Loucy (cell line): ENCODE results near the gene PEX5L.
"Not testable (repeated sequence)": the region's sequence is repeated elsewhere in the genome, so short reads cannot be mapped to it uniquely, and the experiment has no call there.

ENCODE experiments used
- H2AFZ ChIP-seq: fragments of 200-600 bp; sonication (generic); 2 replicates; pipeline ENCODE4 v1.6.0; 2016; ENCODE audit warnings: antibody characterized with exemption, mild to moderate bottlenecking, low read length, moderate library complexity
- H3F3A ChIP-seq: fragments of 200-600 bp; 2 replicates; pipeline ENCODE4 v1.6.0; 2016; ENCODE audit warnings: antibody characterized with exemption, low read depth, mild to moderate bottlenecking
- H3K27me3 ChIP-seq: fragments of 200-600 bp; sonication (generic); 2 replicates; pipeline ENCODE4 v1.6.1; 2014; ENCODE audit warnings: low read length, mild to moderate bottlenecking; ENCODE audit not compliant: insufficient read depth, poor library complexity, severe bottlenecking
- H3K36me3 ChIP-seq: fragments of 200-600 bp; sonication (generic); 2 replicates; pipeline ENCODE4 v1.6.1; 2016; ENCODE audit warnings: low read length; ENCODE audit not compliant: insufficient read depth
- H3K4me1 ChIP-seq: fragments of 200-600 bp; sonication (generic); 2 replicates; pipeline ENCODE4 v1.5.1; 2014; ENCODE audit warnings: low read length, mild to moderate bottlenecking; ENCODE audit not compliant: insufficient read depth, poor library complexity, severe bottlenecking
- H3K4me2 ChIP-seq: fragments of 200-600 bp; sonication (generic); 2 replicates; pipeline ENCODE4 v1.6.0; 2014; ENCODE audit warnings: antibody characterized with exemption, low read length, low read depth, mild to moderate bottlenecking; ENCODE audit not compliant: poor library complexity, severe bottlenecking
- H3K4me3 ChIP-seq: fragments of 200-600 bp; sonication (generic); 2 replicates; pipeline ENCODE4 v1.5.1; 2014; ENCODE audit warnings: low read length, mild to moderate bottlenecking, mixed read lengths; ENCODE audit not compliant: poor library complexity, severe bottlenecking
- H3K79me2 ChIP-seq: fragments of 200-600 bp; sonication (generic); 2 replicates; pipeline ENCODE4 v1.6.1; 2014; ENCODE audit warnings: low read length; ENCODE audit not compliant: insufficient read depth
- H3K9ac ChIP-seq: fragments of 200-600 bp; sonication (generic); 2 replicates; pipeline ENCODE4 v1.6.0; 2014; ENCODE audit warnings: mild to moderate bottlenecking, low read depth, low read length, moderate library complexity; ENCODE audit not compliant: poor library complexity, severe bottlenecking
- H3K9me2 ChIP-seq: fragments of 200-600 bp; sonication (generic); replicated peaks from 2 replicates; pipeline ENCODE4 v1.6.1; 2016; ENCODE audit warnings: low read depth, low read length, mixed read lengths
- H3K9me3 ChIP-seq: fragments of 200-600 bp; sonication (generic); 2 replicates; pipeline ENCODE4 v1.6.1; 2014; ENCODE audit warnings: mild to moderate bottlenecking, antibody characterized with exemption, low read length, low read depth; ENCODE audit not compliant: insufficient read depth
- H4K20me1 ChIP-seq: fragments of 200-600 bp; sonication (generic); 2 replicates; pipeline ENCODE4 v1.6.0; 2014; ENCODE audit warnings: antibody characterized with exemption, low read length, mild to moderate bottlenecking; ENCODE audit not compliant: insufficient read depth, poor library complexity, severe bottlenecking
- CTCF ChIP-seq: fragments of 200-600 bp; sonication (generic); conservative IDR thresholded peaks from 2 replicates; pipeline ENCODE4 v1.5.1; 2014; ENCODE audit warnings: mild to moderate bottlenecking, antibody characterized with exemption, low read length
- EZH2phosphoT487 ChIP-seq: fragments of 200-600 bp; IDR thresholded peaks from 2 replicates; pipeline ENCODE4 v1.6.1; 2018; ENCODE audit warnings: antibody characterized with exemption, mild to moderate bottlenecking, moderate library complexity, borderline replicate concordance

PEX5L gene

DNA sequence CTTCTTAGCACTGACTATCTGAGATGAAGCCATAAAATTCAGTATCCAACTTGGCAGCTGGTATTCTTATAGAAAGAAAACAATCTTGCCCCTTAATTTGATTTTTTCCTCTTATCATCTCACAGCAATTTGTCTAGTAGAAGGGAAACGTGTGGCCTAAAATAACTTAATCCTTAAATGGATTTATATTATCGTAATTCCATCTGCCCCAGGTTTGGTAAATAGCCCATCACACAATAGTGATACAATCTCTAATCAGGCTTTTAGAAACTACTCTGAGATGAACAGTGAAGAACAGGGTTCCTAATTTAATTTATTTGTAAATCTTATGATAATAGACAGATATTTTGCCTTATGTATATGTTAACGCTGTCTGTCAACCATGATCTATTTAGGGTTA lies 24.8 kb downstream of the PEX5L start:
- no peak overlapping the region for H3K4me3 ChIP-seq
- no peak for TF ChIP-seq CTCF
- TF ChIP-seq EZH2phosphoT487: no peak
- no peaks in the 10 kb centered on the region for H3K4me1 ChIP-seq
- no peaks in the 10 kb centered on the region for H3K9me2 ChIP-seq
- H3K79me2 ChIP-seq: no peaks in the 10 kb centered on the region
- no peaks in the 10 kb centered on the region for H3K27me3 ChIP-seq
- no peak overlapping the region for H3K9ac ChIP-seq
- no peaks in the 10 kb centered on the region for H4K20me1 ChIP-seq
- H3K36me3 ChIP-seq: no peaks in the 10 kb centered on the region
- no peaks in the 10 kb centered on the region for H3F3A ChIP-seq
- H3K9me3 ChIP-seq: peaks cover 15% of the 10 kb centered on the region; the same call in 1 of the 2 replicates
- H3K4me2 ChIP-seq: no peak overlapping the region
- no peak overlapping the region for H2AFZ ChIP-seq

- H2AFZ ChIP-seq, H3K27me3 ChIP-seq, H3K9me2 ChIP-seq, H3K9ac ChIP-seq, H3K79me2 ChIP-seq, H3F3A ChIP-seq, H3K4me1 ChIP-seq, H3K4me2 ChIP-seq, H4K20me1 ChIP-seq, H3K4me3 ChIP-seq, H3K36me3 ChIP-seq: not testable (repeated sequence)
- H3K9me3 ChIP-seq: peaks cover 15% of the 10 kb centered on the region; the same call in 1 of the 2 replicates
These were observed 28.4 kb downstream of the PEX5L start for GRCh38 chr3:180008318-180008717.

DNA sequence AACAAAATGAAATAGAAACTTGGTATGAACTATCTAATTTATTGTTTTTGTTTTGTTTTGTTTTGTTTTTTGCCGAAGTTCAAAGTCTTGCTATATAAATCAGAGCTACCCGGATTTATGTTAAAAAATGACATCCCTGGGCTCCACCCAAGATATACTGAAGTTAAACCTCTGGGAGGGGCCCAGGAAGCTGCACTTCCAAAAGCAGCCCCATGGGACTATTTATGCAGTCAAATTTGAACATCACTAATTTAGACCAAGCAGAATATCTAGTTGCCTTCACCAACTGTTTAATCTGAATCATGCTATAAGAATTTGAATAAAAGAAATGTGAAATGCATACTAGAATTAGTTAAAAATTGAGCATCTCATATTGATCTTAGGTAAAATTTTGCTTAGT lies 32.2 kb downstream of the PEX5L start:
- H3K27me3 ChIP-seq: no peaks in the 10 kb centered on the region
- no peak overlapping the region for H3K9ac ChIP-seq
- no peaks in the 10 kb centered on the region for H3K4me1 ChIP-seq
- H3K36me3 ChIP-seq: no peaks in the 10 kb centered on the region
- H3K9me3 ChIP-seq: peaks cover 15% of the 10 kb centered on the region; the same call in 1 of the 2 replicates
- no peak overlapping the region for H3K4me3 ChIP-seq
- no peak overlapping the region for H3K4me2 ChIP-seq
- H3K79me2 ChIP-seq: no peaks in the 10 kb centered on the region
- H4K20me1 ChIP-seq: no peaks in the 10 kb centered on the region
- no peak for TF ChIP-seq EZH2phosphoT487
- TF ChIP-seq CTCF: no peak
- H3K9me2 ChIP-seq: no peaks in the 10 kb centered on the region
- no peak overlapping the region for H2AFZ ChIP-seq
- no peaks in the 10 kb centered on the region for H3F3A ChIP-seq

DNA sequence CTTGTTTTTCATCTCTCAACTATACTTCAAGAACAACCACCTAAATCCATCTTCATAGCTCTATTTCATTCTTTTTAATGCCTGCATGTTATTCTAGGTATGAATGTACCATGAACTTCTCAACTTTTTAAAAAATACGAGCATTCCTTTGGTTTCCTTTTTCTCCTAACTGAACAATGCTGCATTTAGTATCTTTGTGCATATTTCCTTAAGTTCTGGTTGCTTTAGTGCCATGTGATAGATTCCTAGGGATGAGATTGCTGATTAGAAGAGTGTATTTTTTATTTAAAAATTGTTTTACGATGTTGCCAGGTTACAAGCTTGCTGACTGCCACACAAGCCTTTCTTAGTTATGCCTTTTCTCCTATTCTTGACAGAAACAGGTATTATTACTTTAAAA lies 34.7 kb downstream of the PEX5L start:
- no peak for TF ChIP-seq EZH2phosphoT487
- TF ChIP-seq CTCF: no peak
- Histone ChIP-seq H3K36me3 (no peaks in the 10 kb centered on the region), H3K79me2 (no peaks in the 10 kb centered on the region), H3K4me2 (no peak overlapping the region), H3K9ac (no peak overlapping the region), H3K9me3 (no peaks in the 10 kb centered on the region), H3K4me1 (no peaks in the 10 kb centered on the region), H3K27me3 (no peaks in the 10 kb centered on the region), H4K20me1 (no peaks in the 10 kb centered on the region), H2AFZ (no peak overlapping the region), H3F3A (no peaks in the 10 kb centered on the region), H3K4me3 (no peak overlapping the region), H3K9me2 (no peaks in the 10 kb centered on the region)
